BLaER1 (cell line): Measurements from ENCODE around the gene GTF3C1.

ENCODE experiments used
- H3K27ac ChIP-seq: shearing (Covaris generic); formaldehyde crosslinking; 2 replicates; pipeline ENCODE4 v1.8.1; 2022
- H3K27me3 ChIP-seq: shearing (Covaris generic); formaldehyde crosslinking; 2 replicates; pipeline ENCODE4 v1.8.1; 2022
- H3K36me3 ChIP-seq: shearing (Covaris generic); formaldehyde crosslinking; 2 replicates; pipeline ENCODE4 v1.8.1; 2022
- H3K4me1 ChIP-seq: shearing (Covaris generic); formaldehyde crosslinking; 2 replicates; pipeline ENCODE4 v1.8.1; 2022
- H3K4me2 ChIP-seq: shearing (Covaris generic); formaldehyde crosslinking; 2 replicates; pipeline ENCODE4 v1.8.1; 2022
- H3K4me3 ChIP-seq: shearing (Covaris generic); formaldehyde crosslinking; 2 replicates; pipeline ENCODE4 v1.8.1; 2022
- H3K9ac ChIP-seq: shearing (Covaris generic); formaldehyde crosslinking; 2 replicates; pipeline ENCODE4 v1.8.1; 2022
- H3K9me3 ChIP-seq: shearing (Covaris generic); formaldehyde crosslinking; 2 replicates; pipeline ENCODE4 v1.8.1; 2022
- H4K20me1 ChIP-seq: shearing (Covaris generic); formaldehyde crosslinking; 2 replicates; pipeline ENCODE4 v1.8.1; 2022
- Cebpa-rat ChIP-seq: shearing (Covaris generic); IDR thresholded peaks from 2 replicates; pipeline ENCODE4 v1.8.1; 2022

GTF3C1 gene

DNA sequence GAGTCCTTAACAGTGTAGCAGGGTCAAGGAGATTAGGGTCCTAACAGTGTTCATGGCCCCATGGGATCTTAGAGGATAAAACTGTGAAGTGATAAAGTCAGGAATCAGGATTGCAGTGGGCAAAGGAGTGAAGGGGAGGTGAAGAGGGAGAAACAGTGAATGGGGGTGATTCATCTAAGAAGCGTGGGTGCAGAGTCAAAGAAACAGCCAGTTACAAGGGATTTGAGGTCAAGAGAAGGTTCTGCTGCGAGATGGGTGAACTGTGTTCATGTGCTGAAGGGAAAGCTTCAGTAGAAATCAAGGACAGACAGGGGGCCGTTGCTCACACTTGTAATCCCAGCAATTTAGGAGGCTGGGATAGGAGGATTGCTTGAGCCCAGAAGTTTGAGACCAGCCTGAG, 5.9 kb downstream of the GTF3C1 start:
- H3K36me3 ChIP-seq: peaks cover 80% of the 10 kb centered on the region

DNA sequence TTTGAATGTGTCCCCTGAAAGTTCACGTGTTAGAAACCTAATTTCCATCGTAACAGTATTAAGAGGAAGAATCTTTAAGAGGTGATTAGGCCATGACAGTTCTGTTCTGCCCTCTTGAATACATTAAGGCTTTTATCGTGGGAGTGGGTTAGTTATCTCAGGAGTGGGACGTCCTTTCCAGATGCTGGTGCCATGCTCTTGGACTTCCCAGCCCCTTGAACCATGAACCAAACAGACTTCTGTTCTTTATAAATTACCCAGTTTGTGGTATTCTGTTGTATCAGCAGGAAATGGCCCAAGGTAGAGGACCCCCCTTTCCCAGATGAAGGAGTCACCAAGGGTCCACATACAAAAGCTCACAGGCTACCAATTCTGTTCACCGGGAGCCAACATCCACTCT, 10.1 kb downstream of the GTF3C1 start:
- Histone ChIP-seq H4K20me1 (peaks cover 62% of the 10 kb centered on the region), H3K4me2 (no peak overlapping the region), H3K4me3 (no peak overlapping the region), H3K27me3 (no peaks in the 10 kb centered on the region), H3K4me1 (peaks cover 10% of the 10 kb centered on the region), H3K9me3 (no peaks in the 10 kb centered on the region), H3K27ac (no peak overlapping the region), H3K9ac (no peak overlapping the region), H3K36me3 (peaks cover 98% of the 10 kb centered on the region)
- no peak for TF ChIP-seq Cebpa-rat

More for the DNA sequence above, 5.9 kb downstream of the GTF3C1 start:
- Histone ChIP-seq H3K4me1 (peaks cover 30% of the 10 kb centered on the region), H3K9ac (no peak overlapping the region), H3K4me3 (no peak overlapping the region), H3K27me3 (no peaks in the 10 kb centered on the region), H4K20me1 (peaks cover 88% of the 10 kb centered on the region), H3K27ac (no peak overlapping the region), H3K9me3 (no peaks in the 10 kb centered on the region), H3K4me2 (no peak overlapping the region)
- TF ChIP-seq Cebpa-rat: no peak

GRCh38 chr16:27539120-27539519, 10.6 kb downstream of the GTF3C1 start:
- Histone ChIP-seq H3K36me3 (peaks cover 98% of the 10 kb centered on the region), H3K27me3 (no peaks in the 10 kb centered on the region), H3K4me1 (peaks cover 10% of the 10 kb centered on the region), H3K4me3 (no peak overlapping the region), H3K4me2 (no peak overlapping the region), H3K9ac (no peak overlapping the region), H4K20me1 (peaks cover 61% of the 10 kb centered on the region), H3K9me3 (no peaks in the 10 kb centered on the region), H3K27ac (no peak overlapping the region)
- no peak for TF ChIP-seq Cebpa-rat

GRCh38 chr16:27538528-27538927, 11.2 kb downstream of the GTF3C1 start:
- Histone ChIP-seq H3K4me3 (no peak overlapping the region), H3K4me1 (peaks cover 10% of the 10 kb centered on the region), H3K27me3 (no peaks in the 10 kb centered on the region), H3K36me3 (peaks cover 98% of the 10 kb centered on the region), H3K4me2 (no peak overlapping the region), H3K27ac (no peak overlapping the region), H4K20me1 (peaks cover 57% of the 10 kb centered on the region), H3K9ac (no peak overlapping the region), H3K9me3 (no peaks in the 10 kb centered on the region)
- TF ChIP-seq Cebpa-rat: no peak

DNA sequence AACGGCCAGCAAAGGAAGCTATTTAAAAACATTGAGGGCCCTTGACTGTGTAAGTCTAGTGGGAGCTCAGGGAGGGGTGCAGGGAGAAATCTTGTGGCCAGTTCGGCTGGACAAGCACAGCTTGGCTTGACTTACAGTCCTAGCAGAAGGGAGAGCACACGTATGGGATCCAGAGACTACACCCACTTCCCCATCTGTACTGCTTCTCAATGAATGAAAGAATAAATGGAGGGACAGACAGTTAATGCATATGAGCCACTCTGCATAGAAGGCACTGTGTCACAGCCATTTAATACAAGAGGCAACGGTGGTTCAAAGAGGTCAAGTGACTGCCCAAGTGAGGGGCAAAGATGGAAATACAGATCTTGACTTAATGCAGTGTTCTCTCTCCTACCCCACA, 15.5 kb downstream of the GTF3C1 start:
- TF ChIP-seq Cebpa-rat: no peak
- Histone ChIP-seq H3K36me3 (peaks cover 98% of the 10 kb centered on the region), H3K4me1 (peaks cover 24% of the 10 kb centered on the region), H3K27ac (no peak overlapping the region), H3K27me3 (no peaks in the 10 kb centered on the region), H4K20me1 (peaks cover 47% of the 10 kb centered on the region), H3K9ac (no peak overlapping the region), H3K4me2 (no peak overlapping the region), H3K4me3 (no peak overlapping the region), H3K9me3 (no peaks in the 10 kb centered on the region)

DNA sequence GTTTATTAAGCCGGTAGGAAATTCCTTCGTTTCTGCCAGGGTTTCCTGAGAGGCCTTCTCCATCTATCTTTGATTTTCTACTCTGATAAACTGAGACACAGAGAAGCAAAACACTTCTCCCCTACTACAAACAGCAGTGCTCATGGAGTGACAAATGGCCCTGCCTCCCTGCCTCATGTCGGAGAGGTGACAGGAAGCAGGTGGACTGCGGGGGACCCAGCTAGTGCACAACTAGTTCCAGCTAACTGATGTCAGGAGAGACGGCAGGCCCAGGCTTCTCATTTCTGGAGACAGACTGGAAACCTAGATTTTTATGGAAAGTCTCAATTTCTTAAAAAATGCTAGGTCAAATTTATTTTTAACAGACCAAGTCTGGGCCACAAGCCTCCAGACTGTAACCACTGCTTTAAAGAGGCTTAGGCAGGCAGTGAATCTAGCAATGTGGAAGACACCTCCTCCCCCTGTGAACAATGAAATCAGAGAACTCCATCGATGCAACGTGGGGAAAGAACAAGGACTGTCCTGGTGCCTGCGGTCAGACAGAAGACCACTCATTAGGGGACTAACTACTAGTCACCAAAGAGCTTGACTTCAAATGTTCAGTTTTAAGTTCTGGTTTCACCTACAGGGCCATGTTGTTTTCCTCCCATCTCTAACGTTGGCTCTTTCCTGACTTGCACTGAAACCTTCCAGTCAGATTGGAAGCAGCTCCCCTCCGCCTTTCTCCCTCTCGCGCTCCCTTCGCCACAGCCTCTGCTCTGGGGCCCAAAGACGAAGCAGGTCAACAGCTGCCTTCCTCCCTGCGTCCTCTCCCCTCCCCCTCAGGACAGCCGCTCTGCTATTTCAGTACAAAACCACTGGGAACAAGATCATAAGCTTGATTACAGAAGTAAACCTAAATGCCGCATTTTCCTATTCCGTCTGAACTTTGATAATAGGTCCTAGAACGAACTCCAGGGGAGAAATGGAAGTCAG, 17.6 kb downstream of the GTF3C1 start:
- Histone ChIP-seq H3K9ac (peak overlapping the region; percentile 62; the same call in 1 of the 2 replicates), H3K4me2 (peak overlapping the region; percentile 69)
- no peak for TF ChIP-seq Cebpa-rat

GRCh38 chr16:27531186-27531585, 18.5 kb downstream of the GTF3C1 start:
- peak overlapping the region; percentile 50; the same call in 1 of the 2 replicates for H3K27ac ChIP-seq

More for the DNA sequence above, 17.6 kb downstream of the GTF3C1 start:
- Histone ChIP-seq H3K4me3 (no peak overlapping the region), H4K20me1 (peaks cover 31% of the 10 kb centered on the region; the same call in 1 of the 2 replicates), H3K9me3 (no peaks in the 10 kb centered on the region), H3K4me1 (peaks cover 20% of the 10 kb centered on the region), H3K27me3 (no peaks in the 10 kb centered on the region), H3K27ac (peak overlapping the region; percentile 50), H3K36me3 (peaks cover 98% of the 10 kb centered on the region)

DNA sequence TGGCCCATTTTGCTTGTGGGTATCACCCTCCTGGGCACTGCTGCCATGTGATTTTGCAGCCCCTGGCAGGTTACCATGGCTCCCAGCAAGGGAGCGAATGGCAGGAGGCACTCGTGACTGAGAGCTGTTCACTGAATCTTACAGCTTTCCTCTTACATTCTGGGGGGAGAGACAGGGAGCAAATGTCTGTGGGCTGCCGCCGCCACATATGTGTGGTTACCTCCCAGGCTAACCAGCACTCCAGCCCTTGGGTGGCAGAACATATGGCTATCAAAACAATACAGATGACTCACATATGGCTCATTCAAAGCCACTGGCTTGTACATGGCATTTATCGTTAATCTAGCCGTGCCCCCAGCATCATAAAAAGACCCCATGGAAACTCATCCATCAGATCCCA, 19.8 kb downstream of the GTF3C1 start:
- Histone ChIP-seq H4K20me1 (peaks cover 26% of the 10 kb centered on the region; the same call in 1 of the 2 replicates), H3K9me3 (no peaks in the 10 kb centered on the region), H3K27ac (no peak overlapping the region), H3K27me3 (no peaks in the 10 kb centered on the region), H3K9ac (no peak overlapping the region), H3K4me2 (no peak overlapping the region), H3K4me1 (peaks cover 20% of the 10 kb centered on the region), H3K4me3 (no peak overlapping the region), H3K36me3 (peaks cover 98% of the 10 kb centered on the region)
- no peak for TF ChIP-seq Cebpa-rat

More at GRCh38 chr16:27531186-27531585, 18.5 kb downstream of the GTF3C1 start:
- no peak for TF ChIP-seq Cebpa-rat
- H3K9me3 ChIP-seq: no peaks in the 10 kb centered on the region
- no peak overlapping the region; the same call in 1 of the 2 replicates for H3K9ac ChIP-seq
- peaks cover 26% of the 10 kb centered on the region; the same call in 1 of the 2 replicates for H4K20me1 ChIP-seq
- no peak overlapping the region for H3K4me2 ChIP-seq
- no peaks in the 10 kb centered on the region for H3K27me3 ChIP-seq
- peaks cover 98% of the 10 kb centered on the region for H3K36me3 ChIP-seq
- H3K4me3 ChIP-seq: no peak overlapping the region
- H3K4me1 ChIP-seq: peaks cover 20% of the 10 kb centered on the region

DNA sequence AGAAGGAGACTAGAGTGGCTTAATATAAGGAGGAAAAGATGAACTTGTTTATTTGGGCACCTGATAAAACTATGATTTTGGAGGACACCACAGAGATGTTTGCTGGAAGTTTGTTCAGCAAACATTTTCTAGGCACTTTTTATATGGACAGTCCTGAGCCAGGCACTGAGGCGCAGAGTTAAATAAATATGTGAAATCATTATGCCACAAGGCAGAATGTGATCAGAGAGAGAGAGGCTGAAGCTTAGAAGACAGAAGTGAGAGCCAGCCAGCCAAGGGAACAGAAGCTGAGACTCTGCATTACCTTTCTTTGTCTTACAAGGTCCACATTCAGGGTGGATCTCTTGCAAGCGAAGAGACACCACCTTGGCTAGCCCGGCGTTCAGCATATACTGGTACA, 21.4 kb downstream of the GTF3C1 start:
- H3K4me2 ChIP-seq: no peak overlapping the region

GRCh38 chr16:27526180-27526579, 23.5 kb downstream of the GTF3C1 start:
- H3K27me3 ChIP-seq: no peaks in the 10 kb centered on the region
- H3K9me3 ChIP-seq: no peaks in the 10 kb centered on the region
- no peak overlapping the region for H3K4me3 ChIP-seq
- H3K27ac ChIP-seq: no peak overlapping the region
- no peaks in the 10 kb centered on the region for H3K4me1 ChIP-seq
- TF ChIP-seq Cebpa-rat: no peak
- no peak overlapping the region for H3K4me2 ChIP-seq
- no peak overlapping the region for H3K9ac ChIP-seq
- peaks cover 10% of the 10 kb centered on the region; the same call in 1 of the 2 replicates for H4K20me1 ChIP-seq
- peaks cover 95% of the 10 kb centered on the region for H3K36me3 ChIP-seq

More for the DNA sequence above, 21.4 kb downstream of the GTF3C1 start:
- Histone ChIP-seq H3K4me1 (peaks cover 20% of the 10 kb centered on the region), H3K27me3 (no peaks in the 10 kb centered on the region), H3K36me3 (peaks cover 100% of the 10 kb centered on the region), H3K9me3 (no peaks in the 10 kb centered on the region), H3K9ac (no peak overlapping the region), H3K27ac (no peak overlapping the region), H4K20me1 (peaks cover 26% of the 10 kb centered on the region; the same call in 1 of the 2 replicates), H3K4me3 (no peak overlapping the region)
- no peak for TF ChIP-seq Cebpa-rat
